BJ (cell line): Measurements from ENCODE around the gene PRLR. TPM values are rescaled to one million over a fixed set of nuclear protein-coding genes. Genes with fewer than 3 reads are reported as not detected.

Experiments
- CTCF ChIA-PET: fragments of 350-600 bp; formaldehyde crosslinking; extraction: SDS; loops from one replicate; lab custom pipeline; 2021; ENCODE audit warnings: antibody characterized with exemption, inconsistent platforms; lab: Yijun Ruan, JAX
- POLR2A ChIA-PET: fragments of 300-600 bp; sonication (Branson Sonifier 250); formaldehyde crosslinking; extraction: SDS; loops from one replicate; lab custom pipeline; 2021; ENCODE audit warnings: antibody characterized with exemption; lab: Charles Lee
- DNase-seq: peaks from one replicate; pipeline ENCODE4 v3.0.0-alpha.2; 2011; ENCODE audit warnings: low read depth
- H3K27me3 ChIP-seq: 2 replicates; pipeline ENCODE4 v1.6.0; 2011; ENCODE audit warnings: low read length; ENCODE audit not compliant: control insufficient read depth, insufficient read depth
- H3K36me3 ChIP-seq: 2 replicates; pipeline ENCODE4 v1.5.1; 2011; ENCODE audit warnings: low read length; ENCODE audit not compliant: control insufficient read depth, insufficient read depth
- H3K4me3 ChIP-seq: 2 replicates; pipeline ENCODE4 v1.5.1; 2011; ENCODE audit warnings: low read depth, mild to moderate bottlenecking, control low read depth, low read length
- CTCF ChIP-seq: IDR thresholded peaks from 2 replicates; pipeline ENCODE4 v1.5.1; 2011; ENCODE audit warnings: low read depth, mild to moderate bottlenecking, control low read depth, inconsistent platforms, low read length, moderate library complexity; ENCODE audit not compliant: insufficient read depth
- polyA plus RNA-seq: library from polyadenylated mRNA; depleted of rRNA; stranded (reverse); fragments of >200 nt; gene quantifications from 2 replicates; pipeline ENCODE4 v1.2.3, GENCODE V29; 2011

The PRLR gene
- polyA plus RNA-seq, 1 experiment = 0.34 TPM

- Histone ChIP-seq H3K4me3 (no peak overlapping the region), H3K36me3 (no peaks in the 10 kb centered on the region), H3K27me3 (no peaks in the 10 kb centered on the region; the same call in 1 of the 2 replicates)
- POLR2A ChIA-PET = no interaction called here
- no peak for TF ChIP-seq CTCF
- no peak for DNase-seq
- CTCF ChIA-PET = no interaction called here
Measured at GRCh38 chr5:35240892-35241291, 10.6 kb upstream of the PRLR start.

GRCh38 chr5:35239911-35240610, 9.8 kb upstream of the PRLR start:
- Histone ChIP-seq H3K27me3 (no peaks in the 10 kb centered on the region; the same call in 1 of the 2 replicates), H3K36me3 (no peaks in the 10 kb centered on the region), H3K4me3 (no peak overlapping the region)
- TF ChIP-seq CTCF = no peak
- CTCF ChIA-PET = interaction anchor here (0.7 kb wide), 1 partner anchor 237 kb away, joined by 3 read pairs; no protein-coding TSS in a partner anchor
- DNase-seq = no peak
- POLR2A ChIA-PET = no interaction called here

- no peak for TF ChIP-seq CTCF
- no peaks in the 10 kb centered on the region for H3K36me3 ChIP-seq
- no peak for DNase-seq
- no peaks in the 10 kb centered on the region; the same call in 1 of the 2 replicates for H3K27me3 ChIP-seq
- POLR2A ChIA-PET = no interaction called here
- no peak overlapping the region for H3K4me3 ChIP-seq
- CTCF ChIA-PET = interaction anchor here (0.7 kb wide), 1 partner anchor 236 kb away, joined by 3 read pairs; no protein-coding TSS in a partner anchor
Measured at GRCh38 chr5:35239476-35239875, 9.2 kb upstream of the PRLR start.

DNA sequence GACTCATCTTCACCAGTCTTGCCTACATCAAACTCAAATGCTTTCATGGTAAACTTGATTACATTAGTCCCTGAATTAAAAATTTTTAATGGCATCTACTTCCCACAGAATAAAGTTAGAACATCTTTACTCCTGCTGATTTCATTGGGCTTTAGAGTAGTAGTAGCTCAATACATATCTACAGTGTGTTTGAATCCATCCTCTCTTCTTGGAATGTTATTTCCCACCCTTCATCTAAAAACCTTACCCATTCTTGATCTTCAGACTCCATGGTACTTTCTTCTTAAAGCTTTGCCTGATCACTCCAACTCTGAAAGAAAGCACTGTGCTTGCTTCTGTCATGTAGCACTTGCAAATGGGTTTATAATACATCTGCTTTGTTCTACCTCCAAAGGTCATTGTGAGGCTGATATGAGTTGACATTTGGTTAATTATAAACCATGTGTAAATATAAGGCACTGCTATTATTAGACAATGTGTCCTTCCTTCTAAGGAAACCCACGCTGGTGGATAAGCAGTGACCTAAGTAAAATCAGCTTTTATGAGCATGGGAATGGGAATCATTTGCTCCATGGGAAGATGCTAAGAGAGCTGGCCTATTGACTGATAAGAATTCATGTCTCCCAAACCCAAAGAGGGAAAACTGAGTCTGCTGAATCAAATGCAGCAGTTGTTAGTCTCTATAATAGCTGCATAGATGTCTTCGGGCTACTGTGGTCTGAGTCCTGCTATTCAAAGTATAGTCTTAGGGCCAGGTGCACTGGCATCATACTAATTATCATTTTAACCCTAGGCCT, 7.5 kb upstream of the PRLR start:
- TF ChIP-seq CTCF = no peak
- H3K36me3 ChIP-seq = no peaks in the 10 kb centered on the region
- CTCF ChIA-PET = no interaction called here
- 0 out of 2 replicates have a peak, but pooled peaks cover 3% of the 10 kb centered on the region for H3K27me3 ChIP-seq
- POLR2A ChIA-PET = no interaction called here
- H3K4me3 ChIP-seq = no peak overlapping the region
- DNase-seq = no peak

GRCh38 chr5:35236770-35237169, 6.5 kb upstream of the PRLR start:
- no peak overlapping the region for H3K4me3 ChIP-seq
- ChIA-PET POLR2A (no interaction called here), CTCF (no interaction called here)
- no peak for DNase-seq
- TF ChIP-seq CTCF = no peak
- H3K36me3 ChIP-seq = no peaks in the 10 kb centered on the region
- peaks cover 9% of the 10 kb centered on the region; the same call in 1 of the 2 replicates for H3K27me3 ChIP-seq
